Upper lobe of left lung (tissue), 6 donors: Measurements from ENCODE around the gene MYH1. TPM values are rescaled to one million over a fixed set of nuclear protein-coding genes. Genes with fewer than 3 reads are reported as not detected.

Source experiments
- ATAC-seq, 2 donors: fragments of 200-7000 bp; cut with Tn5 transposase; one replicate each; pipeline ENCODE4 v1.9.1; 2022; ENCODE audit warnings: mild to moderate bottlenecking in 2 of 2, moderate library complexity in 2 of 2; ENCODE audit not compliant: low FRiP score in 2 of 2
- DNase-seq, 2 donors: peaks; one replicate each; pipeline ENCODE4 v3.0.0-alpha.2; 2019 to 2020
- H3K27ac ChIP-seq, 4 donors: fragments of 200-600 bp; sonication (generic); one replicate each; pipeline ENCODE4 v1.5.1; 2016 to 2019
- H3K27me3 ChIP-seq, 4 donors: fragments of 200-600 bp; sonication (generic); one replicate each; pipeline ENCODE4 v1.5.1; 2017 to 2019
- H3K36me3 ChIP-seq, 4 donors: fragments of 200-600 bp; sonication (generic); one replicate each; pipeline ENCODE4 v1.5.1; 2016 to 2019
- H3K4me1 ChIP-seq, 4 donors: fragments of 200-600 bp; sonication (generic); one replicate each; pipeline ENCODE4 v1.5.1; 2018 to 2019
- H3K4me3 ChIP-seq, 4 donors: fragments of 200-600 bp; sonication (generic); one replicate each; pipeline ENCODE4 v1.5.1; 2017 to 2019; ENCODE audit warnings: mild to moderate bottlenecking in 2 of 4, moderate library complexity in 1 of 4
- H3K9me3 ChIP-seq, 4 donors: fragments of 200-600 bp; sonication (generic); one replicate each; pipeline ENCODE4 v1.5.1; 2018 to 2019
- CTCF ChIP-seq, 6 experiments: fragments of 450-650 bp in 4 of 6; fragments of 200-600 bp in 2 of 6; sonication (generic) in 2 of 6; IDR thresholded peaks; one replicate each; pipeline ENCODE4 v1.5.1; 2016 to 2019; ENCODE audit warnings: antibody characterized with exemption in 6 of 6
- EP300 ChIP-seq, 4 donors: sonication (generic); formaldehyde crosslinking; IDR thresholded peaks; one replicate each; pipeline ENCODE4 v1.5.1; 2017; ENCODE audit warnings: antibody characterized with exemption in 4 of 4, control low read depth in 2 of 4
- POLR2A ChIP-seq, 4 donors: fragments of 450-650 bp; IDR thresholded peaks; one replicate each; pipeline ENCODE4 v1.5.1; 2016 to 2017; ENCODE audit warnings: antibody characterized with exemption in 4 of 4, mild to moderate bottlenecking in 2 of 4
- POLR2AphosphoS5 ChIP-seq, 2 donors: sonication (generic); formaldehyde crosslinking; IDR thresholded peaks; one replicate each; pipeline ENCODE4 v1.5.1; 2017; ENCODE audit warnings: antibody characterized with exemption in 2 of 2
- WGBS, 2 donors: methylation state at CpG; one replicate each; pipeline ENCODE4 v1.1.5; 2017 to 2018; 5-methylcytosine and 5-hydroxymethylcytosine counted together
- total RNA-seq, 6 donors: library from RNA; depleted of rRNA in 4 of 6; stranded (reverse); fragments of >200 nt in 4 of 6; gene quantifications; one replicate each; pipeline versions ENCODE4 v1.1.0 to v1.2.1, GENCODE V29; 2016 to 2021
- donor health status: DM: no; HTN: no; CAD: no; lungs with moderate emphysema.
- donor health status: DM: no; HTN: yes; CAD: no; lungs with severe emphysema.

Gene MYH1
- total RNA-seq, 6 donors from 2014 or later, result under 0.01 to 0.10 (median 0.08) TPM; not detected in 2

GRCh38 chr17:10512856-10513255 is 5.5 kb downstream of the MYH1 start:
- H3K4me1 ChIP-seq, result no peaks in the 10 kb centered on the region
- no peak overlapping the region for H3K27ac ChIP-seq
- H3K9me3 ChIP-seq, result no peaks in the 10 kb centered on the region
- no peaks in the 10 kb centered on the region for H3K27me3 ChIP-seq
- H3K4me3 ChIP-seq, result no peak overlapping the region
- WGBS, 2 donors, result 51 to 70% methylated on average over 2 of the region's 2 CpGs
- no peaks in the 10 kb centered on the region for H3K36me3 ChIP-seq
- ATAC-seq, result no peak
- TF ChIP-seq POLR2AphosphoS5 (IDR thresholded peaks at IDR 0.05) (no peak), POLR2A (IDR thresholded peaks at IDR 0.05) (no peak), EP300 (IDR thresholded peaks at IDR 0.05) (no peak), CTCF (IDR thresholded peaks at IDR 0.05) (no peak)
- DNase-seq, result no peak

GRCh38 chr17:10499950-10500349 is 18.4 kb downstream of the MYH1 start:
- Histone ChIP-seq H3K27me3 (no peaks in the 10 kb centered on the region), H3K4me3 (no peak overlapping the region), H3K4me1 (no peaks in the 10 kb centered on the region), H3K27ac (no peak overlapping the region), H3K36me3 (no peaks in the 10 kb centered on the region), H3K9me3 (no peaks in the 10 kb centered on the region)
- DNase-seq (no peak), ATAC-seq (no peak)
- 68 to 76% methylated on average over 3 of the region's 3 CpGs for WGBS, 2 donors
- TF ChIP-seq CTCF (IDR thresholded peaks at IDR 0.05), result no peak
- TF ChIP-seq EP300 (IDR thresholded peaks at IDR 0.05), result no peak
- no peak for TF ChIP-seq POLR2A (IDR thresholded peaks at IDR 0.05)
- no peak for TF ChIP-seq POLR2AphosphoS5 (IDR thresholded peaks at IDR 0.05)

- 94 to 95% methylated on average over 2 of the region's 2 CpGs for WGBS, 2 donors
- peaks cover 3 to 15% (median 8%) of the 10 kb centered on the region in 4 donors for H3K9me3 ChIP-seq
- H3K4me3 ChIP-seq, result no peak overlapping the region
- ATAC-seq, result no peak
- H3K4me1 ChIP-seq, result no peaks in the 10 kb centered on the region
- no peak for DNase-seq
- no peak overlapping the region for H3K27ac ChIP-seq
- no peak for TF ChIP-seq POLR2AphosphoS5 (IDR thresholded peaks at IDR 0.05)
- no peak for TF ChIP-seq POLR2A (IDR thresholded peaks at IDR 0.05)
- TF ChIP-seq EP300 (IDR thresholded peaks at IDR 0.05), result no peak
- no peak for TF ChIP-seq CTCF (IDR thresholded peaks at IDR 0.05)
- no peaks in the 10 kb centered on the region for H3K36me3 ChIP-seq
- no peaks in the 10 kb centered on the region for H3K27me3 ChIP-seq
These were observed 26.3 kb downstream of the MYH1 start for GRCh38 chr17:10492004-10492403.

GRCh38 chr17:10482252-10482651 is 36.1 kb downstream of the MYH1 start:
- H3K36me3 ChIP-seq, result no peaks in the 10 kb centered on the region
- peaks cover 0 to 13% (median 3%) of the 10 kb centered on the region in 4 donors for H3K9me3 ChIP-seq
- DNase-seq (no peak), ATAC-seq (no peak)
- H3K27ac ChIP-seq, result no peak overlapping the region
- no peaks in the 10 kb centered on the region for H3K4me1 ChIP-seq
- H3K27me3 ChIP-seq, result no peaks in the 10 kb centered on the region
- H3K4me3 ChIP-seq, result no peak overlapping the region
- WGBS, 2 donors, result 57 to 67% methylated on average over 1 of the region's 1 CpG
- TF ChIP-seq POLR2A (IDR thresholded peaks at IDR 0.05), result no peak
- TF ChIP-seq EP300 (IDR thresholded peaks at IDR 0.05), result no peak
- no peak for TF ChIP-seq CTCF (IDR thresholded peaks at IDR 0.05)
- TF ChIP-seq POLR2AphosphoS5 (IDR thresholded peaks at IDR 0.05), result no peak

- Histone ChIP-seq H3K36me3 (no peaks in the 10 kb centered on the region), H3K4me1 (no peaks in the 10 kb centered on the region), H3K27ac (no peak overlapping the region), H3K9me3 (peaks cover 0 to 8% (median 0%) of the 10 kb centered on the region in 4 donors), H3K27me3 (no peaks in the 10 kb centered on the region), H3K4me3 (no peak overlapping the region)
- no peak for ATAC-seq
- TF ChIP-seq POLR2A (IDR thresholded peaks at IDR 0.05), result no peak
- WGBS, 2 donors, result 33% methylated on average over 1 of the region's 1 CpG
- no peak for DNase-seq
These were observed 40.6 kb downstream of the MYH1 start for GRCh38 chr17:10477701-10478100.
